ENCODE data around the gene WDR59. TPM values are rescaled to one million over a fixed set of nuclear protein-coding genes. Genes with fewer than 3 reads are reported as not detected.

Gene WDR59
- total and polyA plus RNA-seq, 2 donors (not counting 1 experiment from before 2014, with no cell fraction given), result 52.6 to 127 TPM

- Mint-ChIP-seq H3K27me3 (no peaks in the 10 kb centered on the region), H3K9me3 (ENCODE audit: insufficient read depth) (no peaks in the 10 kb centered on the region), H3K27ac (no peak overlapping the region), H3K4me3 (no peak overlapping the region), H3K4me1 (no peaks in the 10 kb centered on the region)
- H3K36me3 ChIP-seq (replicated peaks in 1 of 2; ENCODE audit: control extremely low read depth in 1 of 2, control insufficient read depth in 1 of 2, extremely low read depth in 1 of 2, insufficient read depth in 2 of 2, low read length in 1 of 2), result peaks cover 6 to 73% of the 10 kb centered on the region in 2 experiments
- ChIA-PET POLR2A (no interaction called here), CTCF (no interaction called here)
- no peaks in the 10 kb centered on the region for H3K27me3 ChIP-seq (replicated peaks in 1 of 4; ENCODE audit: control extremely low read depth in 1 of 4, control insufficient read depth in 3 of 4, insufficient read depth in 4 of 4, low read length in 3 of 4)
- no peaks in the 10 kb centered on the region for H3K79me2 ChIP-seq (ENCODE audit: control insufficient read depth, insufficient read depth, low read length)
- TF ChIP-seq, protein P1, sequence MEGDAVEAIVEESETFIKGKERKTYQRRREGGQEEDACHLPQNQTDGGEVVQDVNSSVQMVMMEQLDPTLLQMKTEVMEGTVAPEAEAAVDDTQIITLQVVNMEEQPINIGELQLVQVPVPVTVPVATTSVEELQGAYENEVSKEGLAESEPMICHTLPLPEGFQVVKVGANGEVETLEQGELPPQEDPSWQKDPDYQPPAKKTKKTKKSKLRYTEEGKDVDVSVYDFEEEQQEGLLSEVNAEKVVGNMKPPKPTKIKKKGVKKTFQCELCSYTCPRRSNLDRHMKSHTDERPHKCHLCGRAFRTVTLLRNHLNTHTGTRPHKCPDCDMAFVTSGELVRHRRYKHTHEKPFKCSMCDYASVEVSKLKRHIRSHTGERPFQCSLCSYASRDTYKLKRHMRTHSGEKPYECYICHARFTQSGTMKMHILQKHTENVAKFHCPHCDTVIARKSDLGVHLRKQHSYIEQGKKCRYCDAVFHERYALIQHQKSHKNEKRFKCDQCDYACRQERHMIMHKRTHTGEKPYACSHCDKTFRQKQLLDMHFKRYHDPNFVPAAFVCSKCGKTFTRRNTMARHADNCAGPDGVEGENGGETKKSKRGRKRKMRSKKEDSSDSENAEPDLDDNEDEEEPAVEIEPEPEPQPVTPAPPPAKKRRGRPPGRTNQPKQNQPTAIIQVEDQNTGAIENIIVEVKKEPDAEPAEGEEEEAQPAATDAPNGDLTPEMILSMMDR (IDR thresholded peaks at IDR 0.05), result no peak
- no peak for TF ChIP-seq EZH2 (IDR thresholded peaks at IDR 0.05; ENCODE audit: borderline replicate concordance, insufficient read depth, low read depth, low read length, poor library complexity, severe bottlenecking)
- DNase-seq (no peak), ATAC-seq (ENCODE audit: low read depth) (no peak)
- H4K20me1 ChIP-seq (ENCODE audit: control insufficient read depth, insufficient read depth, low read length, poor library complexity, severe bottlenecking), result no peaks in the 10 kb centered on the region
- no peaks in the 10 kb centered on the region for H3K9me3 ChIP-seq (ENCODE audit: control extremely low read depth in 1 of 3, control insufficient read depth in 2 of 3, insufficient read depth in 1 of 3, low read length in 2 of 3)
- intact Hi-C loops (cut with micrococcal nuclease), result no loop called here
- H3K4me2 ChIP-seq (replicated peaks; ENCODE audit: low read depth, low read length, poor library complexity, severe bottlenecking), result no peak overlapping the region
- no peak overlapping the region for H3K27ac ChIP-seq (ENCODE audit: low read length in 2 of 2)
- H3K4me1 ChIP-seq (ENCODE audit: control insufficient read depth in 2 of 2, insufficient read depth in 2 of 2, low read length in 2 of 2), result no peaks in the 10 kb centered on the region
- H3K9ac ChIP-seq (ENCODE audit: low read length), result no peak overlapping the region
- no peak overlapping the region for H3K4me3 ChIP-seq (ENCODE audit: control extremely low read depth in 1 of 5, extremely low read depth in 1 of 5, insufficient read depth in 1 of 5, low read depth in 2 of 5, low read length in 4 of 5)
- H2AFZ ChIP-seq (ENCODE audit: insufficient read depth, low read depth, low read length, poor library complexity, severe bottlenecking), result no peak overlapping the region
- 95% methylated on average over 7 of the region's 13 CpGs for WGBS (ENCODE audit: insufficient coverage)
Observed at GRCh38 chr16:74888232-74888862, 96.6 kb downstream of the WDR59 start.

GRCh38 chr16:74887084-74887483 is 97.8 kb downstream of the WDR59 start:
- Mint-ChIP-seq H3K27ac (no peak overlapping the region), H3K9me3 (ENCODE audit: insufficient read depth) (no peaks in the 10 kb centered on the region), H3K27me3 (no peaks in the 10 kb centered on the region), H3K4me1 (no peaks in the 10 kb centered on the region), H3K4me3 (no peak overlapping the region)
- no peaks in the 10 kb centered on the region for H4K20me1 ChIP-seq (ENCODE audit: control insufficient read depth, insufficient read depth, low read length, poor library complexity, severe bottlenecking)
- no peak overlapping the region for H3K4me3 ChIP-seq (ENCODE audit: control extremely low read depth in 1 of 5, extremely low read depth in 1 of 5, insufficient read depth in 1 of 5, low read depth in 2 of 5, low read length in 4 of 5)
- WGBS (ENCODE audit: insufficient coverage), result 90% methylated on average over 1 of the region's 2 CpGs
- intact Hi-C loops (cut with micrococcal nuclease), result no loop called here
- H3K79me2 ChIP-seq (ENCODE audit: control insufficient read depth, insufficient read depth, low read length), result no peaks in the 10 kb centered on the region
- ChIA-PET POLR2A (no interaction called here), CTCF (interaction anchor here (2.4 kb wide), 1 partner anchor 25 kb away, joined by 9 read pairs; no protein-coding TSS in a partner anchor)
- DNase-seq (no peak), ATAC-seq (ENCODE audit: low read depth) (no peak)
- peaks cover 2 to 69% of the 10 kb centered on the region in 2 experiments for H3K36me3 ChIP-seq (replicated peaks in 1 of 2; ENCODE audit: control extremely low read depth in 1 of 2, control insufficient read depth in 1 of 2, extremely low read depth in 1 of 2, insufficient read depth in 2 of 2, low read length in 1 of 2)
- H3K9ac ChIP-seq (ENCODE audit: low read length), result no peak overlapping the region
- no peak overlapping the region for H3K4me2 ChIP-seq (replicated peaks; ENCODE audit: low read depth, low read length, poor library complexity, severe bottlenecking)
- no peak overlapping the region for H2AFZ ChIP-seq (ENCODE audit: insufficient read depth, low read depth, low read length, poor library complexity, severe bottlenecking)
- H3K27me3 ChIP-seq (replicated peaks in 1 of 4; ENCODE audit: control extremely low read depth in 1 of 4, control insufficient read depth in 3 of 4, insufficient read depth in 4 of 4, low read length in 3 of 4), result no peaks in the 10 kb centered on the region
- TF ChIP-seq, protein P1 (IDR thresholded peaks at IDR 0.05), result no peak
- TF ChIP-seq EZH2 (IDR thresholded peaks at IDR 0.05; ENCODE audit: borderline replicate concordance, insufficient read depth, low read depth, low read length, poor library complexity, severe bottlenecking), result no peak
- H3K9me3 ChIP-seq (ENCODE audit: control extremely low read depth in 1 of 3, control insufficient read depth in 2 of 3, insufficient read depth in 1 of 3, low read length in 2 of 3), result no peaks in the 10 kb centered on the region
- H3K27ac ChIP-seq (ENCODE audit: low read length in 2 of 2), result no peak overlapping the region
- H3K4me1 ChIP-seq (ENCODE audit: control insufficient read depth in 2 of 2, insufficient read depth in 2 of 2, low read length in 2 of 2), result no peaks in the 10 kb centered on the region
